HG03108 (cell line): ENCODE measurements around the gene ZCCHC12.

Source experiments
- ATAC-seq: cut with Tn5 transposase; IDR thresholded peaks from one replicate; pipeline ENCODE4 v1.9.1; 2021; ENCODE audit warnings: moderate library complexity; ENCODE audit not compliant: unreplicated experiment

Gene ZCCHC12

DNA sequence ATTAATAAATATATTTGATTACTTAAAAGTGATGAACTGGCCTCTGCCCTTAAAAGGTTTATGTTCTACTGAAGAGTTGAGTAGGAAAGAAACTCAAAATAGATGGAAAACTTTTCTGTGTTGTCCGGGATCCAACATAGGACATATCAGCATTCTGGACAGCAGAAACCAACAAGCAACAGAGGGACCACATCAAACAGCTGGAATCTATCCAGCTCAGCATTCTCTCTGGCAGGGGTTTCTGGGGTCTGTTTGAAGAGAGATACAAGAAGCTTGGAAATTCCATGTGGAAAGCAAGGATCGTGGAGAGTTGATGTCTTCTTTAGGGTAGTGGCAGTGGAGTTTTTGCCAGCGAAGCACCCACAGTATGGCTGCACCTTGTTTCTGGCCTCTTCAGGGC is 43.6 kb downstream of the ZCCHC12 start:
- no peak for ATAC-seq

DNA sequence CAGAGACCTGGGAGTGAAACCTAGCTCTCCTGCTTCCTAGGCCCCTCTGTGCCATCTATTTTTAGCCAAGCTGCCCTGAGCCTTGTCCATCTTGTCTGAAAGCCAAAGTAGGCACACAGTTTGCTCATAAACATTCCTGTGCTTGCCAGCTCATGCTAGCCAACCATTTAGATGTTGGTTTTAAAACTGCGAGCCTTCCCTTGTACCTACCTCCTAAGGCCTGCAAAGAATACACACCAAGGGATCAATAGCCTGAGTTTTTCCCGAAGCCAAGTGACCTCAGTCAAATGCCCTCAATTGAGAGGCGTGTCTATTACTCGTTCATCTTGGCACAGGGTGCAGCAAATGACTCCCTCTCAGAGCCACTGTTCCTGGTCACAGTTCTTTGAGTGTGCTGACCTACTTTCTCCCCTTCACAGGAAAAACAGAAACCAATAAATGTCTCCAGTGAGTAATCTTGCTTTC is 48.5 kb downstream of the ZCCHC12 start:
- no peak for ATAC-seq
